Ascending aorta (tissue), 2 donors: ENCODE measurements around the gene TLE3. TPM values are rescaled to one million over a fixed set of nuclear protein-coding genes. Genes with fewer than 3 reads are reported as not detected.

Experiments used
- DNase-seq, 2 donors: peaks; one replicate each; pipeline ENCODE4 v3.0.0-alpha.2; 2019; ENCODE audit warnings: low spot score in 2 of 2
- H3K27ac ChIP-seq, 2 donors: fragments of 200-600 bp; sonication (generic); one replicate each; pipeline ENCODE4 v1.5.1; 2016 to 2017; ENCODE audit warnings: mild to moderate bottlenecking in 1 of 2
- H3K27me3 ChIP-seq: fragments of 200-600 bp; sonication (generic); one replicate; pipeline ENCODE4 v1.5.1; 2017
- H3K36me3 ChIP-seq, 2 donors: fragments of 200-600 bp; sonication (generic); one replicate each; pipeline ENCODE4 v1.5.1; 2016
- H3K4me1 ChIP-seq, 2 donors: fragments of 200-600 bp; sonication (generic); one replicate each; pipeline ENCODE4 v1.5.1; 2016 to 2017; ENCODE audit warnings: mild to moderate bottlenecking in 1 of 2
- H3K4me3 ChIP-seq, 2 donors: fragments of 200-600 bp; sonication (generic); one replicate each; pipeline ENCODE4 v1.5.1; 2016 to 2017; ENCODE audit warnings: mild to moderate bottlenecking in 1 of 2
- H3K9me3 ChIP-seq, 2 donors: fragments of 200-600 bp; sonication (generic); one replicate each; pipeline ENCODE4 v1.5.1; 2016
- CTCF ChIP-seq, 3 experiments: fragments of 200-600 bp in 2 of 3; fragments of 450-650 bp in 1 of 3; sonication (generic) in 2 of 3; IDR thresholded peaks; one replicate each; pipeline ENCODE4 v1.5.1; 2016 to 2019; ENCODE audit warnings: antibody characterized with exemption in 3 of 3, mild to moderate bottlenecking in 1 of 3, moderate library complexity in 1 of 3
- intact Hi-C: fragments of 100-400 bp; cut with DNase I; formaldehyde crosslinking; loops from one replicate; pipeline ENCODE4 v1.15.1; 2023
- total RNA-seq: library from RNA; depleted of rRNA; stranded (reverse); fragments of >200 nt; gene quantifications from one replicate; pipeline ENCODE4 v1.1.0, GENCODE V29; 2016

TLE3 gene
- total RNA-seq, 1 donor from 2014 or later: 76.4 TPM

GRCh38 chr15:70100474-70101341, 3.0 kb upstream of the TLE3 start:
- H3K4me3 ChIP-seq: peak overlapping the region; percentile 43 to 46
- intact Hi-C loops: loop anchor here (2.0 kb wide), 2 partner anchors 56 to 374 kb away; no protein-coding TSS in a partner anchor
- no peak overlapping the region for H3K27ac ChIP-seq
- no peaks in the 10 kb centered on the region for H3K27me3 ChIP-seq
- no peaks in the 10 kb centered on the region for H3K9me3 ChIP-seq
- H3K4me1 ChIP-seq: peaks cover 4 to 16% of the 10 kb centered on the region in 2 donors
- peak in 1 of 2 donors; percentile 79 for DNase-seq
- peak; percentile 28 to 45 (median 39) for TF ChIP-seq CTCF (IDR thresholded peaks at IDR 0.05)
- no peaks in the 10 kb centered on the region for H3K36me3 ChIP-seq

GRCh38 chr15:70099967-70100473, 2.3 kb upstream of the TLE3 start:
- H3K4me3 ChIP-seq: peak overlapping the region; percentile 43 to 46
- no peak for TF ChIP-seq CTCF (IDR thresholded peaks at IDR 0.05)
- DNase-seq: no peak
- intact Hi-C loops: loop anchor here (2.0 to 5.0 kb wide), 10 partner anchors 57 to 638 kb away; no protein-coding TSS in a partner anchor
- no peaks in the 10 kb centered on the region for H3K9me3 ChIP-seq
- no peaks in the 10 kb centered on the region for H3K36me3 ChIP-seq
- H3K27me3 ChIP-seq: no peaks in the 10 kb centered on the region
- no peak overlapping the region for H3K27ac ChIP-seq
- peaks cover 4 to 19% of the 10 kb centered on the region in 2 donors for H3K4me1 ChIP-seq

GRCh38 chr15:70099167-70099966, 1.6 kb upstream of the TLE3 start:
- H3K36me3 ChIP-seq: no peaks in the 10 kb centered on the region
- no peaks in the 10 kb centered on the region for H3K27me3 ChIP-seq
- intact Hi-C loops: loop anchor here (2.0 to 5.0 kb wide), 8 partner anchors 75 to 637 kb away; no protein-coding TSS in a partner anchor
- H3K4me1 ChIP-seq: peaks cover 4 to 24% of the 10 kb centered on the region in 2 donors
- no peaks in the 10 kb centered on the region for H3K9me3 ChIP-seq
- H3K27ac ChIP-seq: peak overlapping the region; percentile 92 to 94
- no peak for TF ChIP-seq CTCF (IDR thresholded peaks at IDR 0.05)
- DNase-seq: peak; percentile 97 to 100
- peak overlapping the region; percentile 85 to 89 for H3K4me3 ChIP-seq

GRCh38 chr15:70098461-70099166, 897 bp upstream of the TLE3 start:
- peaks cover 4 to 32% of the 10 kb centered on the region in 2 donors for H3K4me1 ChIP-seq

More at GRCh38 chr15:70098461-70099166, 897 bp upstream of the TLE3 start:
- Histone ChIP-seq H3K9me3 (no peaks in the 10 kb centered on the region), H3K27ac (peak overlapping the region; percentile 92 to 94), H3K4me3 (peak overlapping the region; percentile 85 to 89), H3K36me3 (no peaks in the 10 kb centered on the region), H3K27me3 (no peaks in the 10 kb centered on the region)
- TF ChIP-seq CTCF (IDR thresholded peaks at IDR 0.05): no peak
- intact Hi-C loops: loop anchor here (2.0 to 5.0 kb wide), 8 partner anchors 74 to 636 kb away; no protein-coding TSS in a partner anchor
- DNase-seq: peak in 1 of 2 donors; percentile 79
